AG09319 (cell line): ENCODE results near the gene TIGD3.
A peak's percentile ranks its signal among the peaks of the same experiment; 100 is the strongest.

Experiments
- DNase-seq: peaks from one replicate; pipeline ENCODE4 v3.0.0-alpha.2; 2010; ENCODE audit warnings: low read depth; ENCODE audit errors: extremely low read depth
- CTCF ChIP-seq: IDR thresholded peaks from 2 replicates; pipeline ENCODE4 v1.5.1; 2011; ENCODE audit warnings: low read depth, mild to moderate bottlenecking, inconsistent platforms, low read length, moderate library complexity

TIGD3 gene

GRCh38 chr11:65384301-65384889 is 29.8 kb downstream of the TIGD3 start:
- DNase-seq = no peak
- TF ChIP-seq CTCF = no peak

DNA sequence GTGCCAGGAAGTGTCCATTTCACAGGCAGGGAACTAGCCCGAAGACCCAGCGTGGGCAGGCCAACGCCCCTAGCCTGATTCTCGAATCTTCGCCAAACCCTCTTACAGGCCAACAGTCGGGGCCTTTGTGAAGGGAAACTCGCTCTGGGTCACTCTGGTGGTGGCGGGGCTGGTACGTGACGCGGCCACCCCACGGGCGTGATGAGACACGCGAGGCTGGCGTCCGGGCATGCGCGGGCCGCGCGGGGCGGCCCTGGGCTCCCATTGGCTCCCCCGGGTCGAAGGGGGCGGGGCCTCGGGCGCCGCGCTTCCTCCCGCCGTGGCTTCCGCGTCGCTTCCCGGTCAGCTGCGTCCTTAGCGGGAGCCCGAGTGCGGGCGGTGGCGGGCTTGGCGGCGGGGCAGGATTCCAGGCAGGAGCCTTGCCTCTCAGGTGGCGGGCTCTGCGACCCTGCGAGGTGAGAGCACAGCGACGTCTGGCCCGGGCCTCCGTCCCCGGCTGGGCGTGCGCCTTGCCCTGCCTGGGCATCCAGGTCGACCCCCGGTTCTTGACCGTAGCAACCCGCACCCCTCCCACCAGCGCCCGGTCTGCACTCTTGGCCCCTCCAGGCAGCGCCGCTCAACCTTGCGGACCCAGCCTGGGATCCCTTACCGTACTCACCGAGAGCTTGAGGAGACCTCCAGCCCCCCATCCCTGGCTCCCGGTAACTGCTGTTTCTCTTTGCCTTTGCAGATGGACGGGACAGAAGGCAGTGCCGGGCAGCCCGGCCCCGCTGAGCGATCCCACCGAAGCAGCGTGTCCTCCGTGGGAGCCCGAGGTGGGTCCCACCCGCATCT is 32.0 kb downstream of the TIGD3 start, which contains the start of gene FRMD8:
Gene FRMD8, plus strand, starts transcription at position 331 of the 834 bp plus-strand sequence. Its CDS starts 400 bp downstream, at position 731.
- DNase-seq = peak; percentile 56
- no peak for TF ChIP-seq CTCF

- no peak for TF ChIP-seq CTCF
- no peak for DNase-seq
Observed at GRCh38 chr11:65388731-65389130, 34.2 kb downstream of the TIGD3 start.

DNA sequence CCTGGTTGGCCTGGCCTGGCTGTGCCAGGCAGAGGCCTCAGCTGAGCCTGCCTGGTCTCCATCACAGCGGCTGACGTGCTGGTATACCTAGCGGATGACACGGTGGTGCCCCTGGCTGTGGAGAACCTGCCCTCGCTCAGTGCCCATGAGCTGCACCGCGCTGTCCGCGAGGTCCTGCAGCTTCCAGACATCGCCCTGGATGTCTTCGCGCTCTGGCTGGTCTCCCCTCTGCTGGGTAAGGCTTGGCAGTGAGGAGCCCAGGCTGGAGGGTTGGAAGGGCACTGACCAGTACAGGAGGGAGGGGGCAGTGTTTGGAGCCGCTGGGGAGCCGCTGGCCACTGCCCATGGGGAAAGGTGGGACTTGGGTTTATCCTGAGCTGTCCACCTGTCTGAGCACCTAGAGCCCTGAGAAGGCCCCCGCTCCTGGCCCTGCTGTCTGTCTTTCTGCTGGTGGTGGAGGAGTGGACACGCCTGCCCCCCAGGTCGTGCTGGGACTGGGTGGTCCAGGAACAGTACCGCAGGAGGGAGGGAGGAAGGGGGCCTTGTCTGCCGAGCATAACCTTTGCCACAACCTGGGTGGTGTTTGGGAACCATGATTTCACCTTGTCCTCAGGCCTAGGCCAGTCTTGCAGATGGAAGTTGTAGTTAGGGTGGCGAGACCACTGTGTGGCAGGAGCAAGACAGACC is 34.9 kb downstream of the TIGD3 start:
- DNase-seq = no peak
- no peak for TF ChIP-seq CTCF

GRCh38 chr11:65390099-65390941 is 35.8 kb downstream of the TIGD3 start:
- no peak for TF ChIP-seq CTCF
- no peak for DNase-seq

DNA sequence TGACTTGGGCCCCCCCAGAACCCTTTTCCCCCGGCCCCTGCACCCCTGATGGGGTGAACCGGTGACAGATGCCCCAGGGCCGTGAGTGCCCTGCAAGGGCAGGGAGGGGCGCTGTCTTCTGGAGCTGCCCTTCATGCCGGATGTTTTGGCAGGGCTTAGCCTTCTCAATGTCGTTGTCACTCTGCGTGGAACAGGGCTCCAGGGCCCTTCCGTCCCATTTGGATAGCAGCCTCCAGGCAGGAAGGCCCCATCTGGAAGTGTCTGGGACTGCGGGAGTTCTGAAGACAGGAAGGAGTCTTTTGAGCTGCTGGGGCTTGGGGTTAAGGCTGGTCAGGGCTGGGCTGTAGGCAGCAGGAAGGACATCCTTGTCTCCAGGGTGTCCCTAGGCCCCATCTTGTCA is 36.4 kb downstream of the TIGD3 start:
- TF ChIP-seq CTCF = no peak; the same call in 1 of the 2 replicates
- DNase-seq = no peak
